Vagina (tissue), 2 donors: ENCODE data around the gene LRFN4.

Experiments used
- POLR2A ChIP-seq, 2 donors: fragments of 450-650 bp; IDR thresholded peaks; one replicate each; pipeline ENCODE4 v1.6.1; 2017; ENCODE audit warnings: antibody characterized with exemption in 2 of 2, mild to moderate bottlenecking in 2 of 2, moderate library complexity in 2 of 2
- TF ChIP-seq, protein P1 (sequence below), 3 experiments: fragments of 450-650 bp in 2 of 3; fragments of 200-600 bp in 1 of 3; sonication (generic) in 1 of 3; IDR thresholded peaks; one replicate each; pipeline ENCODE4 v1.5.1; 2017 to 2019; ENCODE audit warnings: antibody characterized with exemption in 3 of 3, mild to moderate bottlenecking in 2 of 3, moderate library complexity in 2 of 3

DNA sequence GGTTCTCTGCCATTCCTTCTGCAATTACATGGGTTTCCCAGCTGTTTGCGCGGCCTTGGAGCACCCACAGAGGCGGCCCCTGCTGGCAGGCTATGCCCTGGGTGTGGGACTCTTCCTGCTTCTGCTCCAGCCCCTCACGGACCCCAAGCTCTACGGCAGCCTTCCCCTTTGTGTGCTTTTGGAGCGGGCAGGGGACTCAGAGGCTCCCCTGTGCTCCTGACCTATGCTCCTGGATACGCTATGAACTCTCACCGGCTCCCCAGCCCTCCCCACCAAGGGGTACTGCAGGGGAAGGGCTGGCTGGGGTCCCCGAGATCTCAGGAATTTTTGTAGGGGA is 11.0 kb upstream of the LRFN4 start:
- TF ChIP-seq POLR2A (IDR thresholded peaks at IDR 0.05): no peak
- TF ChIP-seq, protein P1, sequence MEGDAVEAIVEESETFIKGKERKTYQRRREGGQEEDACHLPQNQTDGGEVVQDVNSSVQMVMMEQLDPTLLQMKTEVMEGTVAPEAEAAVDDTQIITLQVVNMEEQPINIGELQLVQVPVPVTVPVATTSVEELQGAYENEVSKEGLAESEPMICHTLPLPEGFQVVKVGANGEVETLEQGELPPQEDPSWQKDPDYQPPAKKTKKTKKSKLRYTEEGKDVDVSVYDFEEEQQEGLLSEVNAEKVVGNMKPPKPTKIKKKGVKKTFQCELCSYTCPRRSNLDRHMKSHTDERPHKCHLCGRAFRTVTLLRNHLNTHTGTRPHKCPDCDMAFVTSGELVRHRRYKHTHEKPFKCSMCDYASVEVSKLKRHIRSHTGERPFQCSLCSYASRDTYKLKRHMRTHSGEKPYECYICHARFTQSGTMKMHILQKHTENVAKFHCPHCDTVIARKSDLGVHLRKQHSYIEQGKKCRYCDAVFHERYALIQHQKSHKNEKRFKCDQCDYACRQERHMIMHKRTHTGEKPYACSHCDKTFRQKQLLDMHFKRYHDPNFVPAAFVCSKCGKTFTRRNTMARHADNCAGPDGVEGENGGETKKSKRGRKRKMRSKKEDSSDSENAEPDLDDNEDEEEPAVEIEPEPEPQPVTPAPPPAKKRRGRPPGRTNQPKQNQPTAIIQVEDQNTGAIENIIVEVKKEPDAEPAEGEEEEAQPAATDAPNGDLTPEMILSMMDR (IDR thresholded peaks at IDR 0.05): no peak
